GM23338 (cell line): Measurements from ENCODE around the gene PPP2R2B. TPM values are rescaled to one million over a fixed set of nuclear protein-coding genes. Genes with fewer than 3 reads are reported as not detected.
A peak's percentile ranks its signal among the peaks of the same experiment; 100 is the strongest.

Experiments used
- ATAC-seq: fragments of 200-7000 bp; cut with Tn5 transposase; 3 replicates; pipeline ENCODE4 v1.9.1; 2020
- DNase-seq: peaks from one replicate; pipeline ENCODE4 v3.0.0-alpha.2; 2015; ENCODE audit warnings: low spot score
- H2AFZ ChIP-seq: fragments of 200-600 bp; sonication (generic); 2 replicates; pipeline ENCODE4 v1.8.0; 2016; ENCODE audit warnings: antibody characterized with exemption, mild to moderate bottlenecking, moderate library complexity
- H3F3A ChIP-seq: fragments of 200-600 bp; sonication (generic); replicated peaks from 2 replicates; pipeline ENCODE4 v1.8.0; 2017; ENCODE audit warnings: antibody characterized with exemption, mixed run types, low read depth
- H3K27ac ChIP-seq: fragments of 200-600 bp; sonication (generic); 2 replicates; pipeline ENCODE4 v1.6.1; 2016; ENCODE audit warnings: low read depth
- H3K27me3 ChIP-seq: fragments of 200-600 bp; sonication (generic); 2 replicates; pipeline ENCODE4 v1.8.0; 2016; ENCODE audit warnings: mild to moderate bottlenecking, mixed run types, moderate library complexity; ENCODE audit not compliant: insufficient read depth
- H3K36me3 ChIP-seq: fragments of 200-600 bp; sonication (generic); 2 replicates; pipeline ENCODE4 v1.8.0; 2016; ENCODE audit warnings: mild to moderate bottlenecking; ENCODE audit not compliant: insufficient read depth
- H3K4me1 ChIP-seq: fragments of 200-600 bp; sonication (generic); 2 replicates; pipeline ENCODE4 v1.8.0; 2016; ENCODE audit warnings: mild to moderate bottlenecking, moderate library complexity; ENCODE audit not compliant: insufficient read depth
- H3K4me2 ChIP-seq: fragments of 200-600 bp; sonication (generic); 2 replicates; pipeline ENCODE4 v1.7.1; 2017; ENCODE audit warnings: mixed run types
- H3K4me3 ChIP-seq: fragments of 200-600 bp; sonication (generic); 2 replicates; pipeline ENCODE4 v1.6.1; 2016; ENCODE audit warnings: mixed run types
- H3K79me2 ChIP-seq: fragments of 200-600 bp; sonication (generic); replicated peaks from 2 replicates; pipeline ENCODE4 v1.8.0; 2017; ENCODE audit warnings: mild to moderate bottlenecking; ENCODE audit not compliant: insufficient read depth
- H3K9me2 ChIP-seq: fragments of 200-600 bp; sonication (generic); 2 replicates; pipeline ENCODE4 v1.8.0; 2017; ENCODE audit not compliant: insufficient read depth
- H4K20me1 ChIP-seq: fragments of 200-600 bp; sonication (generic); replicated peaks from 2 replicates; pipeline ENCODE4 v1.8.0; 2017; ENCODE audit warnings: mild to moderate bottlenecking; ENCODE audit not compliant: insufficient read depth
- H3K27ac Mint-ChIP-seq: 2 replicates; pipeline ENCODE4 v1.8.0; 2020; ENCODE audit warnings: inconsistent platforms, mild to moderate bottlenecking, moderate library complexity, mixed read lengths
- H3K27me3 Mint-ChIP-seq: 3 replicates; pipeline ENCODE4 v1.8.0; 2022; ENCODE audit warnings: low read depth, mild to moderate bottlenecking, moderate library complexity, mixed read lengths, inconsistent platforms; ENCODE audit not compliant: insufficient read depth, poor library complexity
- H3K36me3 Mint-ChIP-seq: 3 replicates; pipeline ENCODE4 v1.8.0; 2021; ENCODE audit warnings: low read depth, mild to moderate bottlenecking, inconsistent platforms, moderate library complexity, mixed read lengths
- H3K4me1 Mint-ChIP-seq: 3 replicates; pipeline ENCODE4 v1.8.0; 2020; ENCODE audit warnings: mild to moderate bottlenecking, inconsistent platforms, mixed read lengths
- H3K4me3 Mint-ChIP-seq: 3 replicates; pipeline ENCODE4 v1.8.0; 2021; ENCODE audit warnings: moderate library complexity, mild to moderate bottlenecking, inconsistent platforms, mixed read lengths
- H3K9me3 Mint-ChIP-seq: 3 replicates; pipeline ENCODE4 v1.8.0; 2020; ENCODE audit warnings: moderate library complexity, mild to moderate bottlenecking, inconsistent platforms, mixed read lengths
- CREB1 ChIP-seq: fragments of 250-450 bp; sonication (Bioruptor Pico); IDR thresholded peaks from 2 replicates; pipeline ENCODE4 v1.5.0; 2020; ENCODE audit warnings: low read depth, mild to moderate bottlenecking, moderate library complexity
- ETS1 ChIP-seq: IDR thresholded peaks from 2 replicates; pipeline ENCODE4 v1.6.1; 2016; ENCODE audit warnings: antibody characterized with exemption
- EZH2 ChIP-seq: fragments of 200-600 bp; sonication (generic); IDR thresholded peaks from one replicate; pipeline ENCODE4 v1.8.0; 2017; ENCODE audit warnings: antibody characterized with exemption, mild to moderate bottlenecking, low read depth; ENCODE audit not compliant: unreplicated experiment
- JUNB ChIP-seq: IDR thresholded peaks from one replicate; pipeline ENCODE4 v1.6.1; 2016; ENCODE audit warnings: antibody characterized with exemption; ENCODE audit not compliant: unreplicated experiment
- NANOG ChIP-seq: IDR thresholded peaks from 2 replicates; pipeline ENCODE4 v1.6.1; 2016; ENCODE audit warnings: antibody characterized with exemption, borderline replicate concordance
- POLR2AphosphoS5 ChIP-seq: IDR thresholded peaks from 2 replicates; pipeline ENCODE4 v1.6.1; 2016; ENCODE audit warnings: antibody characterized with exemption, low read depth
- REST ChIP-seq: IDR thresholded peaks from one replicate; pipeline ENCODE4 v1.6.1; 2018; ENCODE audit warnings: antibody characterized with exemption; ENCODE audit not compliant: unreplicated experiment
- STAT1 ChIP-seq: IDR thresholded peaks from one replicate; pipeline ENCODE4 v1.6.1; 2016; ENCODE audit warnings: antibody characterized with exemption; ENCODE audit not compliant: unreplicated experiment
- ZNF462 ChIP-seq: fragments of 250-450 bp; sonication (Bioruptor Pico); IDR thresholded peaks from 2 replicates; pipeline ENCODE4 v1.5.0; 2020; ENCODE audit warnings: mild to moderate bottlenecking, moderate library complexity
- polyA plus RNA-seq: library from polyadenylated mRNA; unstranded; fragments of >200 nt; fragmentation: Nextera tagmentation; extraction: Ambion mirVana; gene quantifications from 2 replicates; pipeline ENCODE4 v1.2.1, GENCODE V29; 2016
- total RNA-seq: library from RNA; depleted of rRNA; stranded (reverse); fragments of >200 nt; shearing (Covaris generic); gene quantifications from 2 replicates; pipeline ENCODE4 v1.2.3, GENCODE V29; 2014

The PPP2R2B gene
- total and polyA plus RNA-seq, 2 experiments from 2014 or later: 21.3 to 33.9 TPM

GRCh38 chr5:146779211-146779869, 99.2 kb downstream of the PPP2R2B start:
- Mint-ChIP-seq H3K4me3 (no peak overlapping the region), H3K9me3 (peaks cover 6% of the 10 kb centered on the region; the same call in 2 of the 3 replicates), H3K27me3 (no peaks in the 10 kb centered on the region), H3K4me1 (peaks cover 20% of the 10 kb centered on the region; the same call in 2 of the 3 replicates), H3K27ac (no peak overlapping the region), H3K36me3 (peaks cover 15% of the 10 kb centered on the region; the same call in 2 of the 3 replicates)
- Histone ChIP-seq H3K79me2 (no peaks in the 10 kb centered on the region), H3K36me3 (no peaks in the 10 kb centered on the region; the same call in none of the 2 replicates), H3K27ac (no peak overlapping the region), H3F3A (no peaks in the 10 kb centered on the region), H3K9me2 (no peaks in the 10 kb centered on the region), H3K4me2 (no peak overlapping the region), H3K4me3 (no peak overlapping the region), H4K20me1 (no peaks in the 10 kb centered on the region), H3K4me1 (peaks cover 5% of the 10 kb centered on the region; the same call in 1 of the 2 replicates), H2AFZ (peak overlapping the region; percentile 35; the same call in 1 of the 2 replicates), H3K27me3 (no peaks in the 10 kb centered on the region)
- no peak for DNase-seq
- ATAC-seq: no peak
- TF ChIP-seq REST (no peak), CREB1 (CRISPR knock-in tag) (no peak)

- Histone ChIP-seq H3K4me2 (no peak overlapping the region), H3K36me3 (no peaks in the 10 kb centered on the region; the same call in none of the 2 replicates), H3F3A (no peaks in the 10 kb centered on the region), H3K27me3 (no peaks in the 10 kb centered on the region), H4K20me1 (no peaks in the 10 kb centered on the region), H3K9me2 (no peaks in the 10 kb centered on the region), H3K27ac (no peak overlapping the region), H3K4me3 (no peak overlapping the region), H3K4me1 (peaks cover 6% of the 10 kb centered on the region), H2AFZ (peak overlapping the region; percentile 35; the same call in 1 of the 2 replicates), H3K79me2 (no peaks in the 10 kb centered on the region)
- DNase-seq (no peak), ATAC-seq (no peak)
- no peaks in the 10 kb centered on the region for H3K27me3 Mint-ChIP-seq
- peaks cover 15% of the 10 kb centered on the region; the same call in 2 of the 3 replicates for H3K36me3 Mint-ChIP-seq
- no peak overlapping the region for H3K4me3 Mint-ChIP-seq
- peaks cover 25% of the 10 kb centered on the region; the same call in 2 of the 3 replicates for H3K4me1 Mint-ChIP-seq
- H3K27ac Mint-ChIP-seq: peak overlapping the region; percentile 79; the same call in 1 of the 2 replicates
- H3K9me3 Mint-ChIP-seq: peaks cover 6% of the 10 kb centered on the region; the same call in 2 of the 3 replicates
- TF ChIP-seq ETS1 (no peak), STAT1 (no peak), JUNB (no peak), NANOG (no peak), CREB1 (CRISPR knock-in tag) (no peak), POLR2AphosphoS5 (no peak), ZNF462 (no peak), EZH2 (no peak)
Measured at GRCh38 chr5:146778795-146779194, 99.8 kb downstream of the PPP2R2B start.
